HepG2 (cell line): ENCODE results near the gene RBP3. TPM values are rescaled to one million over a fixed set of nuclear protein-coding genes. Genes with fewer than 3 reads are reported as not detected.

Experiments
- AGO1 ChIP-seq: fragments of 200-400 bp; formaldehyde crosslinking; IDR thresholded peaks from 2 replicates; pipeline ENCODE4 v1.6.1; 2017; ENCODE audit warnings: mild to moderate bottlenecking, low read depth, low read length, moderate library complexity; ENCODE audit not compliant: poor library complexity, severe bottlenecking
- CHCHD3 ChIP-seq: sonication (generic); formaldehyde crosslinking; IDR thresholded peaks from 2 replicates; pipeline ENCODE4 v1.8.0; 2022; ENCODE audit warnings: mild to moderate bottlenecking, missing genetic modification reagents, moderate library complexity
- MBNL3 ChIP-seq: fragments of 250-450 bp; sonication (Bioruptor Pico); conservative IDR thresholded peaks from 2 replicates; pipeline ENCODE4 v1.8.0; 2022; ENCODE audit warnings: mild to moderate bottlenecking, inconsistent platforms
- PCBP1 ChIP-seq: fragments of 200-400 bp; formaldehyde crosslinking; IDR thresholded peaks from 2 replicates; pipeline ENCODE4 v1.6.1; 2017; ENCODE audit warnings: mild to moderate bottlenecking, low read depth, low read length, borderline replicate concordance
- SP5 ChIP-seq: IDR thresholded peaks from 2 replicates; pipeline ENCODE4 v1.6.1; 2016; ENCODE audit warnings: low read depth, borderline replicate concordance
- ZFX ChIP-seq: sonication (generic); formaldehyde crosslinking; IDR thresholded peaks from 2 replicates; pipeline ENCODE4 v1.4.0; 2020; ENCODE audit warnings: mild to moderate bottlenecking, low read depth, missing genetic modification reagents, moderate library complexity
- ZNF343 ChIP-seq: sonication (generic); formaldehyde crosslinking; IDR thresholded peaks from 2 replicates; pipeline ENCODE4 v1.4.0; 2020; ENCODE audit warnings: mild to moderate bottlenecking, missing genetic modification reagents
- polyA plus RNA-seq, 8 experiments: library from polyadenylated mRNA; depleted of rRNA in 3 of 8; stranded (reverse) in 7 of 8; unstranded in 1 of 8; fragments of >200 nt; fragmentation: Illumina TruSeq in 4 of 8; extraction: Trizol in 4 of 8; gene quantifications; 2 replicates each; pipeline versions ENCODE4 v1.2.1 to v1.2.3, GENCODE V29; 2011 to 2016; ENCODE audit warnings: low read depth in 4 of 8, missing spikeins in 1 of 8, mixed read lengths in 1 of 8; ENCODE audit not compliant: insufficient read depth in 1 of 8
- total RNA-seq, 5 experiments: library from RNA; depleted of rRNA; stranded (reverse); fragments of >200 nt; fragmentation: Illumina TruSeq; extraction: Trizol; gene quantifications; 2 replicates each; pipeline ENCODE4 v1.2.3, GENCODE V29; 2016; ENCODE audit warnings: low read depth in 1 of 5
- TF ChIP-seq, protein P1 (sequence below): sonication (generic); formaldehyde crosslinking; IDR thresholded peaks from 2 replicates; pipeline ENCODE4 v1.5.1; 2020; ENCODE audit warnings: mild to moderate bottlenecking, missing genetic modification reagents, borderline replicate concordance
- TF ChIP-seq, protein P2 (sequence below): sonication (generic); formaldehyde crosslinking; conservative IDR thresholded peaks from 2 replicates; pipeline ENCODE4 v1.4.0; 2020; ENCODE audit warnings: missing genetic modification reagents
- TF ChIP-seq, protein P3 (sequence below): sonication (generic); formaldehyde crosslinking; IDR thresholded peaks from 2 replicates; pipeline ENCODE4 v1.4.0; 2020; ENCODE audit warnings: missing genetic modification reagents, borderline replicate concordance

RBP3 gene
- total and polyA plus RNA-seq, 2 of the 13 experiments (the other 11 are each of a cell fraction or from before 2014, with no cell fraction given), result not detected

DNA sequence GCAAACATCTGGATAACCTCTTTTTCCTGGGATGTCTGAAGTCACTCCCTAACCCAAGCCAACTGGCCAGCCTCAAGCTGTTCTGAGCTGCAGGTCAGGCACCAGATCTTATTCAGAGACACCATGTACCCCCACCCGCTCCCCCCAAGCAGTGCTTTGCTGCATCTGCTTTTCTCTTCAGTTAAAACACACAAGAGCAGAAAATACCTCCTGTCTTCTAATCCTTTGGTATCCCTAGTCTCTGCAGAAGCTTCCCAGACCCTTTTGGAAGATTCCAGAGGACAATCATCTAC lies 32.9 kb downstream of the RBP3 start (continued):
- TF ChIP-seq, protein P1, sequence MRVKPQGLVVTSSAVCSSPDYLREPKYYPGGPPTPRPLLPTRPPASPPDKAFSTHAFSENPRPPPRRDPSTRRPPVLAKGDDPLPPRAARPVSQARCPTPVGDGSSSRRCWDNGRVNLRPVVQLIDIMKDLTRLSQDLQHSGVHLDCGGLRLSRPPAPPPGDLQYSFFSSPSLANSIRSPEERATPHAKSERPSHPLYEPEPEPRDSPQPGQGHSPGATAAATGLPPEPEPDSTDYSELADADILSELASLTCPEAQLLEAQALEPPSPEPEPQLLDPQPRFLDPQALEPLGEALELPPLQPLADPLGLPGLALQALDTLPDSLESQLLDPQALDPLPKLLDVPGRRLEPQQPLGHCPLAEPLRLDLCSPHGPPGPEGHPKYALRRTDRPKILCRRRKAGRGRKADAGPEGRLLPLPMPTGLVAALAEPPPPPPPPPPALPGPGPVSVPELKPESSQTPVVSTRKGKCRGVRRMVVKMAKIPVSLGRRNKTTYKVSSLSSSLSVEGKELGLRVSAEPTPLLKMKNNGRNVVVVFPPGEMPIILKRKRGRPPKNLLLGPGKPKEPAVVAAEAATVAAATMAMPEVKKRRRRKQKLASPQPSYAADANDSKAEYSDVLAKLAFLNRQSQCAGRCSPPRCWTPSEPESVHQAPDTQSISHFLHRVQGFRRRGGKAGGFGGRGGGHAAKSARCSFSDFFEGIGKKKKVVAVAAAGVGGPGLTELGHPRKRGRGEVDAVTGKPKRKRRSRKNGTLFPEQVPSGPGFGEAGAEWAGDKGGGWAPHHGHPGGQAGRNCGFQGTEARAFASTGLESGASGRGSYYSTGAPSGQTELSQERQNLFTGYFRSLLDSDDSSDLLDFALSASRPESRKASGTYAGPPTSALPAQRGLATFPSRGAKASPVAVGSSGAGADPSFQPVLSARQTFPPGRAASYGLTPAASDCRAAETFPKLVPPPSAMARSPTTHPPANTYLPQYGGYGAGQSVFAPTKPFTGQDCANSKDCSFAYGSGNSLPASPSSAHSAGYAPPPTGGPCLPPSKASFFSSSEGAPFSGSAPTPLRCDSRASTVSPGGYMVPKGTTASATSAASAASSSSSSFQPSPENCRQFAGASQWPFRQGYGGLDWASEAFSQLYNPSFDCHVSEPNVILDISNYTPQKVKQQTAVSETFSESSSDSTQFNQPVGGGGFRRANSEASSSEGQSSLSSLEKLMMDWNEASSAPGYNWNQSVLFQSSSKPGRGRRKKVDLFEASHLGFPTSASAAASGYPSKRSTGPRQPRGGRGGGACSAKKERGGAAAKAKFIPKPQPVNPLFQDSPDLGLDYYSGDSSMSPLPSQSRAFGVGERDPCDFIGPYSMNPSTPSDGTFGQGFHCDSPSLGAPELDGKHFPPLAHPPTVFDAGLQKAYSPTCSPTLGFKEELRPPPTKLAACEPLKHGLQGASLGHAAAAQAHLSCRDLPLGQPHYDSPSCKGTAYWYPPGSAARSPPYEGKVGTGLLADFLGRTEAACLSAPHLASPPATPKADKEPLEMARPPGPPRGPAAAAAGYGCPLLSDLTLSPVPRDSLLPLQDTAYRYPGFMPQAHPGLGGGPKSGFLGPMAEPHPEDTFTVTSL (CRISPR knock-in tag), result no peak
- no peak for TF ChIP-seq PCBP1
- no peak for TF ChIP-seq ZFX
- TF ChIP-seq, protein P2, sequence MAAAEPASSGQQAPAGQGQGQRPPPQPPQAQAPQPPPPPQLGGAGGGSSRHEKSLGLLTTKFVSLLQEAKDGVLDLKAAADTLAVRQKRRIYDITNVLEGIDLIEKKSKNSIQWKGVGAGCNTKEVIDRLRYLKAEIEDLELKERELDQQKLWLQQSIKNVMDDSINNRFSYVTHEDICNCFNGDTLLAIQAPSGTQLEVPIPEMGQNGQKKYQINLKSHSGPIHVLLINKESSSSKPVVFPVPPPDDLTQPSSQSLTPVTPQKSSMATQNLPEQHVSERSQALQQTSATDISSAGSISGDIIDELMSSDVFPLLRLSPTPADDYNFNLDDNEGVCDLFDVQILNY, result no peak
- TF ChIP-seq, protein P3, sequence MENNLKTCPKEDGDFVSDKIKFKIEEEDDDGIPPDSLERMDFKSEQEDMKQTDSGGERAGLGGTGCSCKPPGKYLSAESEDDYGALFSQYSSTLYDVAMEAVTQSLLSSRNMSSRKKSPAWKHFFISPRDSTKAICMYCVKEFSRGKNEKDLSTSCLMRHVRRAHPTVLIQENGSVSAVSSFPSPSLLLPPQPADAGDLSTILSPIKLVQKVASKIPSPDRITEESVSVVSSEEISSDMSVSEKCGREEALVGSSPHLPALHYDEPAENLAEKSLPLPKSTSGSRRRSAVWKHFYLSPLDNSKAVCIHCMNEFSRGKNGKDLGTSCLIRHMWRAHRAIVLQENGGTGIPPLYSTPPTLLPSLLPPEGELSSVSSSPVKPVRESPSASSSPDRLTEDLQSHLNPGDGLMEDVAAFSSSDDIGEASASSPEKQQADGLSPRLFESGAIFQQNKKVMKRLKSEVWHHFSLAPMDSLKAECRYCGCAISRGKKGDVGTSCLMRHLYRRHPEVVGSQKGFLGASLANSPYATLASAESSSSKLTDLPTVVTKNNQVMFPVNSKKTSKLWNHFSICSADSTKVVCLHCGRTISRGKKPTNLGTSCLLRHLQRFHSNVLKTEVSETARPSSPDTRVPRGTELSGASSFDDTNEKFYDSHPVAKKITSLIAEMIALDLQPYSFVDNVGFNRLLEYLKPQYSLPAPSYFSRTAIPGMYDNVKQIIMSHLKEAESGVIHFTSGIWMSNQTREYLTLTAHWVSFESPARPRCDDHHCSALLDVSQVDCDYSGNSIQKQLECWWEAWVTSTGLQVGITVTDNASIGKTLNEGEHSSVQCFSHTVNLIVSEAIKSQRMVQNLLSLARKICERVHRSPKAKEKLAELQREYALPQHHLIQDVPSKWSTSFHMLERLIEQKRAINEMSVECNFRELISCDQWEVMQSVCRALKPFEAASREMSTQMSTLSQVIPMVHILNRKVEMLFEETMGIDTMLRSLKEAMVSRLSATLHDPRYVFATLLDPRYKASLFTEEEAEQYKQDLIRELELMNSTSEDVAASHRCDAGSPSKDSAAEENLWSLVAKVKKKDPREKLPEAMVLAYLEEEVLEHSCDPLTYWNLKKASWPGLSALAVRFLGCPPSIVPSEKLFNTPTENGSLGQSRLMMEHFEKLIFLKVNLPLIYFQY (CRISPR knock-in tag), result no peak
- no peak for TF ChIP-seq ZNF343
- TF ChIP-seq SP5 (CRISPR knock-in tag), result no peak
- no peak for TF ChIP-seq AGO1
- TF ChIP-seq MBNL3 (CRISPR knock-in tag), result no peak
- TF ChIP-seq CHCHD3 (CRISPR knock-in tag), result no peak
